ENCODE results near the gene PLVAP. TPM values are rescaled to one million over a fixed set of nuclear protein-coding genes. Genes with fewer than 3 reads are reported as not detected.

Gene PLVAP
- total and polyA plus RNA-seq, 9 of the 15 experiments (the other 6 are each of a cell fraction or from before 2014, with no cell fraction given) = 0.09 to 0.84 (median 0.51) TPM; not detected in 4

- no peak for TF ChIP-seq HBP1 (CRISPR knock-in tag; IDR thresholded peaks at IDR 0.05)
- no peak for TF ChIP-seq SREBF2 (CRISPR knock-in tag; IDR thresholded peaks at IDR 0.05)
- TF ChIP-seq KHSRP (IDR thresholded peaks at IDR 0.05) = no peak
- no peak for TF ChIP-seq ZNF583 (CRISPR knock-in tag; IDR thresholded peaks at IDR 0.05)
- no peak for TF ChIP-seq RBM22 (IDR thresholded peaks at IDR 0.05; ENCODE audit: low read depth, low read length, poor library complexity, severe bottlenecking)
- TF ChIP-seq MBD2 (IDR thresholded peaks at IDR 0.05; ENCODE audit: borderline replicate concordance, low read depth) = peak; percentile 100
- no peak for TF ChIP-seq HNRNPK (IDR thresholded peaks at IDR 0.05; ENCODE audit: low read depth, low read length, poor library complexity, severe bottlenecking)
- 0 out of 2 replicates have a peak, but pooled peaks have one; percentile 11 for TF ChIP-seq KLF6 (CRISPR knock-in tag; IDR thresholded peaks at IDR 0.05; ENCODE audit: borderline replicate concordance)
- TF ChIP-seq THRA (IDR thresholded peaks at IDR 0.05) = no peak
- no peak for TF ChIP-seq POLR2AphosphoS2 (IDR thresholded peaks at IDR 0.05; ENCODE audit: low read length)
- no peak for TF ChIP-seq RUNX1 (IDR thresholded peaks at IDR 0.05; ENCODE audit: low read depth)
- peak; percentile 93 for TF ChIP-seq ZBTB40 (IDR thresholded peaks at IDR 0.05)
- no peak for TF ChIP-seq ZBTB40 (CRISPR knock-in tag; IDR thresholded peaks at IDR 0.05)
- no peak for TF ChIP-seq RAD51 (IDR thresholded peaks at IDR 0.05; ENCODE audit: borderline replicate concordance, low read depth)
- no peak for TF ChIP-seq BHLHE40 (IDR thresholded peaks at IDR 0.05; ENCODE audit: low read length)
- no peak for TF ChIP-seq ZNF354B (CRISPR knock-in tag; IDR thresholded peaks at IDR 0.05)
- no peak for TF ChIP-seq HNRNPL (IDR thresholded peaks at IDR 0.05; ENCODE audit: low read depth, low read length)
- no peak for TF ChIP-seq ZNF696 (CRISPR knock-in tag; conservative IDR thresholded peaks at IDR 0.05)
Observed at GRCh38 chr19:17309198-17309964, 67.8 kb downstream of the PLVAP start, which contains the start of gene DDA1 (continued).

Measured in K562 (cell line).